Mammary epithelial cell (primary cell): ENCODE data around the gene SLC43A3.

ENCODE experiments used
- EZH2 ChIP-seq: IDR thresholded peaks from 2 replicates; pipeline ENCODE4 v1.6.1; 2012; ENCODE audit warnings: low read length, inconsistent platforms, borderline replicate concordance
- TF ChIP-seq, protein P1 (sequence below), 2 donors: IDR thresholded peaks in 1 of 2; conservative IDR thresholded peaks in 1 of 2; 2 replicates each; pipeline ENCODE4 v1.5.1; 2011 to 2012; ENCODE audit warnings: inconsistent platforms in 2 of 2, low read length in 2 of 2, mild to moderate bottlenecking in 2 of 2, control low read depth in 1 of 2, low read depth in 1 of 2; ENCODE audit not compliant: insufficient read depth in 1 of 2; ENCODE audit errors: extremely low read depth in 1 of 2

DNA sequence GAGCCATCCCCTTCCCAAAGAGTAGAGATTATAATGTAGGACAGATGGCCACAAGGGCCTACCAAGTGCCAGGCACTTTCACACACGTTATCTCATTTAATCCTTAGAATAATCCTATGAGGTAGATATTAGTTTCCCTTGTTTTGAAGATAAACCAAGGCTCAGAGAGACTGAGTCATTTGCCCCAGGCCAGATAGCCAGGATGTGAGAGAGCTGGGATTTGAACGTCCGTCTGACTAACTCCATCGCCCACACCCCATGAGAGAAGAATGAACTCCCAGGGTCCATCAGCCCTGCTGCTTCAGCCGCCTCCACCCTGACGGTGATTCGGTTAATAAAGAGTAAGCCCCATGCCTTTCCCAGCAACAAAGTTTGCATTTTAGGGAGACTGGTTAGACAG lies 56.7 kb downstream of the SLC43A3 start:
- TF ChIP-seq, protein P1, sequence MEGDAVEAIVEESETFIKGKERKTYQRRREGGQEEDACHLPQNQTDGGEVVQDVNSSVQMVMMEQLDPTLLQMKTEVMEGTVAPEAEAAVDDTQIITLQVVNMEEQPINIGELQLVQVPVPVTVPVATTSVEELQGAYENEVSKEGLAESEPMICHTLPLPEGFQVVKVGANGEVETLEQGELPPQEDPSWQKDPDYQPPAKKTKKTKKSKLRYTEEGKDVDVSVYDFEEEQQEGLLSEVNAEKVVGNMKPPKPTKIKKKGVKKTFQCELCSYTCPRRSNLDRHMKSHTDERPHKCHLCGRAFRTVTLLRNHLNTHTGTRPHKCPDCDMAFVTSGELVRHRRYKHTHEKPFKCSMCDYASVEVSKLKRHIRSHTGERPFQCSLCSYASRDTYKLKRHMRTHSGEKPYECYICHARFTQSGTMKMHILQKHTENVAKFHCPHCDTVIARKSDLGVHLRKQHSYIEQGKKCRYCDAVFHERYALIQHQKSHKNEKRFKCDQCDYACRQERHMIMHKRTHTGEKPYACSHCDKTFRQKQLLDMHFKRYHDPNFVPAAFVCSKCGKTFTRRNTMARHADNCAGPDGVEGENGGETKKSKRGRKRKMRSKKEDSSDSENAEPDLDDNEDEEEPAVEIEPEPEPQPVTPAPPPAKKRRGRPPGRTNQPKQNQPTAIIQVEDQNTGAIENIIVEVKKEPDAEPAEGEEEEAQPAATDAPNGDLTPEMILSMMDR (conservative IDR thresholded peaks at IDR 0.05 in 1 of 2, IDR thresholded peaks at IDR 0.05 in 1 of 2; ENCODE audit: extremely low read depth in 1 of 2, insufficient read depth in 1 of 2, low read depth in 1 of 2, low read length in 2 of 2) = no peak
- no peak for TF ChIP-seq EZH2
